ENCODE data around the gene ADAMTS15. TPM values are rescaled to one million over a fixed set of nuclear protein-coding genes. Genes with fewer than 3 reads are reported as not detected.

ADAMTS15 gene
- total and polyA plus RNA-seq, 2 donors (not counting 3 experiments of a cell fraction or from before 2014, with no cell fraction given) = 0.08 TPM; not detected in 1

DNA sequence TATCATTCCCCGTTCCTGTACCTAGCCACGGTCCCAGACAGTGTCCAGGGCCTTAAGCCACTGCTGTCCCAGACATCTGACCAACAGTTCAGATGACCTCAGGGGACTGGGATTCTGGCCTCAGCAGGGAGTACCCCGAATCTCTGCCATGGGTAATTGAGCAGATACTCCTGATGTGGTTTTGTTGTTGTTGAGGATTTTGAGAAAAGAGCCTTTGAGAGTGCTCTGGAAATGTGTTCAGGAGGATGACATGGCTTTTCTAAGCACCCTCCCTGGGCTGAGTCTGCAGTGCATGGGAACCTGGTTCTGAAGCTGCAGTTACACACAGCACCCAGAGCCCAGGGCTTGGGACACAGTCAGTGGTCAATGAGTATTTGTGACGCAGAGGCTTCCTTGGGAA is 30.4 kb downstream of the ADAMTS15 start:
- H2AFZ ChIP-seq (ENCODE audit: low read depth, low read length) = no peak overlapping the region
- no peaks in the 10 kb centered on the region for H3K79me2 ChIP-seq (ENCODE audit: control insufficient read depth, insufficient read depth, low read length)
- no TSS peak for BruUV-seq (replicated peaks)
- intact Hi-C loops (cut with micrococcal nuclease) = no loop called here
- ChIA-PET CTCF (no interaction called here), POLR2A (no interaction called here)
- peaks cover 16 to 27% of the 10 kb centered on the region in 2 experiments for H3K27me3 ChIP-seq (ENCODE audit: control insufficient read depth in 2 of 2, insufficient read depth in 2 of 2, low read length in 2 of 2)
- no peaks in the 10 kb centered on the region for H3K9me3 ChIP-seq (replicated peaks; ENCODE audit: control insufficient read depth, insufficient read depth, low read length)
- dilution Hi-C loops (cut with MboI; ENCODE audit: extremely low pct_ligation_motif_present, low sequenced_read_pairs) = no loop called here
- H3K4me2 ChIP-seq (ENCODE audit: insufficient read depth, low read length) = no peak overlapping the region
- no peak overlapping the region for H3K27ac ChIP-seq (ENCODE audit: insufficient read depth, low read depth, low read length)
- no peaks in the 10 kb centered on the region for H4K20me1 ChIP-seq (replicated peaks; ENCODE audit: control insufficient read depth, extremely low read depth, insufficient read depth, low read length)
- TF ChIP-seq FOS (IDR thresholded peaks at IDR 0.05; ENCODE audit: borderline replicate concordance, insufficient read depth, low read length) (no peak), JUN (IDR thresholded peaks at IDR 0.05; ENCODE audit: borderline replicate concordance, insufficient read depth, insufficient read length, low read depth) (no peak), MYC (IDR thresholded peaks at IDR 0.05; ENCODE audit: low read depth, low read length) (no peak), GATA2 (IDR thresholded peaks at IDR 0.05; ENCODE audit: insufficient read depth, insufficient read length, low read depth, low read length) (no peak)
- TF ChIP-seq, protein P1, sequence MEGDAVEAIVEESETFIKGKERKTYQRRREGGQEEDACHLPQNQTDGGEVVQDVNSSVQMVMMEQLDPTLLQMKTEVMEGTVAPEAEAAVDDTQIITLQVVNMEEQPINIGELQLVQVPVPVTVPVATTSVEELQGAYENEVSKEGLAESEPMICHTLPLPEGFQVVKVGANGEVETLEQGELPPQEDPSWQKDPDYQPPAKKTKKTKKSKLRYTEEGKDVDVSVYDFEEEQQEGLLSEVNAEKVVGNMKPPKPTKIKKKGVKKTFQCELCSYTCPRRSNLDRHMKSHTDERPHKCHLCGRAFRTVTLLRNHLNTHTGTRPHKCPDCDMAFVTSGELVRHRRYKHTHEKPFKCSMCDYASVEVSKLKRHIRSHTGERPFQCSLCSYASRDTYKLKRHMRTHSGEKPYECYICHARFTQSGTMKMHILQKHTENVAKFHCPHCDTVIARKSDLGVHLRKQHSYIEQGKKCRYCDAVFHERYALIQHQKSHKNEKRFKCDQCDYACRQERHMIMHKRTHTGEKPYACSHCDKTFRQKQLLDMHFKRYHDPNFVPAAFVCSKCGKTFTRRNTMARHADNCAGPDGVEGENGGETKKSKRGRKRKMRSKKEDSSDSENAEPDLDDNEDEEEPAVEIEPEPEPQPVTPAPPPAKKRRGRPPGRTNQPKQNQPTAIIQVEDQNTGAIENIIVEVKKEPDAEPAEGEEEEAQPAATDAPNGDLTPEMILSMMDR (IDR thresholded peaks at IDR 0.05; ENCODE audit: extremely low read depth in 1 of 2, insufficient read depth in 1 of 2, low read depth in 1 of 2, low read length in 2 of 2) = no peak
- H3K9ac ChIP-seq (replicated peaks; ENCODE audit: extremely low read depth, insufficient read depth, low read length) = no peak overlapping the region
- no peak for DNase-seq (ENCODE audit: low read depth, low spot score)
- FAIRE-seq = no peak
- peaks cover 28% of the 10 kb centered on the region for H3K4me1 ChIP-seq (ENCODE audit: control insufficient read depth, extremely low read depth, insufficient read depth, low read length)
- H3K4me3 ChIP-seq (replicated peaks in 1 of 3; ENCODE audit: insufficient read depth in 1 of 3, low read depth in 1 of 3, low read length in 3 of 3) = no peak overlapping the region
- H3K36me3 ChIP-seq (ENCODE audit: control insufficient read depth in 2 of 2, extremely low read depth in 1 of 2, insufficient read depth in 2 of 2, low read length in 2 of 2) = no peaks in the 10 kb centered on the region
- H3K9me1 ChIP-seq (replicated peaks; ENCODE audit: control insufficient read depth, extremely low read depth, insufficient read depth, low read length) = no peaks in the 10 kb centered on the region

DNA sequence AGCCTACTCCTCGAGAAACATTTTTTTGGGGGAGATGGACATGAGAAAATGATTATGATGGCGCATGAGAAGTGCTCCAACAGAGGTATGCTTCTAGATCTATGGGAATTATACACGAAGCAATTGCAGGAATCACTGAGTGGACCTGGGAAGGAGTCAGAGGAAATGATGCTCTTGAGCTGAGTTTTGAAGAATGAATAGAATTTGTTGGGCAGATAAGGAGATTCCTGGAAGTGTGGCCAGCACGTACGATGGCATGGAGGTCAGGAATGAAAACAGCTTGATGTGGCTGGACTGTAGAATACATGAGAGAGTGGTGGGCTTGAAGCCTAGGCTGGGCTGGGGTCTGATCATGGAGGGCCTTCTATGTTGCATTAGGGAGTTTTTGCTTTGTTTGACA is 31.7 kb downstream of the ADAMTS15 start:
- Histone ChIP-seq H3K4me1 (ENCODE audit: control insufficient read depth, extremely low read depth, insufficient read depth, low read length) (peaks cover 28% of the 10 kb centered on the region), H3K9me3 (replicated peaks; ENCODE audit: control insufficient read depth, insufficient read depth, low read length) (no peaks in the 10 kb centered on the region), H3K9me1 (replicated peaks; ENCODE audit: control insufficient read depth, extremely low read depth, insufficient read depth, low read length) (no peaks in the 10 kb centered on the region), H3K9ac (replicated peaks; ENCODE audit: extremely low read depth, insufficient read depth, low read length) (no peak overlapping the region), H3K4me3 (replicated peaks in 1 of 3; ENCODE audit: insufficient read depth in 1 of 3, low read depth in 1 of 3, low read length in 3 of 3) (no peak overlapping the region), H3K79me2 (ENCODE audit: control insufficient read depth, insufficient read depth, low read length) (no peaks in the 10 kb centered on the region), H3K36me3 (ENCODE audit: control insufficient read depth in 2 of 2, extremely low read depth in 1 of 2, insufficient read depth in 2 of 2, low read length in 2 of 2) (no peaks in the 10 kb centered on the region), H3K27me3 (ENCODE audit: control insufficient read depth in 2 of 2, insufficient read depth in 2 of 2, low read length in 2 of 2) (peaks cover 22 to 35% of the 10 kb centered on the region in 2 experiments), H2AFZ (ENCODE audit: low read depth, low read length) (no peak overlapping the region), H4K20me1 (replicated peaks; ENCODE audit: control insufficient read depth, extremely low read depth, insufficient read depth, low read length) (no peaks in the 10 kb centered on the region), H3K27ac (ENCODE audit: insufficient read depth, low read depth, low read length) (no peak overlapping the region), H3K4me2 (ENCODE audit: insufficient read depth, low read length) (no peak overlapping the region)
- ChIA-PET POLR2A (no interaction called here), CTCF (interaction anchor here (1.3 kb wide), 2 partner anchors 17 to 45 kb away, joined by 3 read pairs; no protein-coding TSS in a partner anchor)
- no TSS peak for BruUV-seq (replicated peaks)
- DNase-seq (ENCODE audit: low read depth, low spot score) = peak; percentile 25
- dilution Hi-C loops (cut with MboI; ENCODE audit: extremely low pct_ligation_motif_present, low sequenced_read_pairs) = no loop called here
- intact Hi-C loops (cut with micrococcal nuclease) = loop anchor here (2.0 to 5.0 kb wide), 5 partner anchors 43 to 382 kb away; no protein-coding TSS in a partner anchor
- peak; percentile 28 for FAIRE-seq
- TF ChIP-seq GATA2 (IDR thresholded peaks at IDR 0.05; ENCODE audit: insufficient read depth, insufficient read length, low read depth, low read length) (peak; percentile 44), JUN (IDR thresholded peaks at IDR 0.05; ENCODE audit: borderline replicate concordance, insufficient read depth, insufficient read length, low read depth) (peak; percentile 5)
- TF ChIP-seq, protein P2, sequence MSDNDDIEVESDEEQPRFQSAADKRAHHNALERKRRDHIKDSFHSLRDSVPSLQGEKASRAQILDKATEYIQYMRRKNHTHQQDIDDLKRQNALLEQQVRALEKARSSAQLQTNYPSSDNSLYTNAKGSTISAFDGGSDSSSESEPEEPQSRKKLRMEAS (IDR thresholded peaks at IDR 0.05; ENCODE audit: insufficient read depth, insufficient read length) = no peak

All from endothelial cell of umbilical vein (primary cell).